GM23338 (cell line): ENCODE measurements around the gene FRAT2. TPM values are rescaled to one million over a fixed set of nuclear protein-coding genes. Genes with fewer than 3 reads are reported as not detected.

Experiments
- ATAC-seq: fragments of 200-7000 bp; cut with Tn5 transposase; 3 replicates; pipeline ENCODE4 v1.9.1; 2020
- DNase-seq: peaks from one replicate; pipeline ENCODE4 v3.0.0-alpha.2; 2015; ENCODE audit warnings: low spot score
- H2AFZ ChIP-seq: fragments of 200-600 bp; sonication (generic); 2 replicates; pipeline ENCODE4 v1.8.0; 2016; ENCODE audit warnings: antibody characterized with exemption, mild to moderate bottlenecking, moderate library complexity
- H3F3A ChIP-seq: fragments of 200-600 bp; sonication (generic); replicated peaks from 2 replicates; pipeline ENCODE4 v1.8.0; 2017; ENCODE audit warnings: antibody characterized with exemption, mixed run types, low read depth
- H3K27ac ChIP-seq: fragments of 200-600 bp; sonication (generic); 2 replicates; pipeline ENCODE4 v1.6.1; 2016; ENCODE audit warnings: low read depth
- H3K27me3 ChIP-seq: fragments of 200-600 bp; sonication (generic); 2 replicates; pipeline ENCODE4 v1.8.0; 2016; ENCODE audit warnings: mild to moderate bottlenecking, mixed run types, moderate library complexity; ENCODE audit not compliant: insufficient read depth
- H3K36me3 ChIP-seq: fragments of 200-600 bp; sonication (generic); 2 replicates; pipeline ENCODE4 v1.8.0; 2016; ENCODE audit warnings: mild to moderate bottlenecking; ENCODE audit not compliant: insufficient read depth
- H3K4me1 ChIP-seq: fragments of 200-600 bp; sonication (generic); 2 replicates; pipeline ENCODE4 v1.8.0; 2016; ENCODE audit warnings: mild to moderate bottlenecking, moderate library complexity; ENCODE audit not compliant: insufficient read depth
- H3K4me2 ChIP-seq: fragments of 200-600 bp; sonication (generic); 2 replicates; pipeline ENCODE4 v1.7.1; 2017; ENCODE audit warnings: mixed run types
- H3K4me3 ChIP-seq: fragments of 200-600 bp; sonication (generic); 2 replicates; pipeline ENCODE4 v1.6.1; 2016; ENCODE audit warnings: mixed run types
- H3K79me2 ChIP-seq: fragments of 200-600 bp; sonication (generic); replicated peaks from 2 replicates; pipeline ENCODE4 v1.8.0; 2017; ENCODE audit warnings: mild to moderate bottlenecking; ENCODE audit not compliant: insufficient read depth
- H3K9me2 ChIP-seq: fragments of 200-600 bp; sonication (generic); 2 replicates; pipeline ENCODE4 v1.8.0; 2017; ENCODE audit not compliant: insufficient read depth
- H4K20me1 ChIP-seq: fragments of 200-600 bp; sonication (generic); replicated peaks from 2 replicates; pipeline ENCODE4 v1.8.0; 2017; ENCODE audit warnings: mild to moderate bottlenecking; ENCODE audit not compliant: insufficient read depth
- H3K27ac Mint-ChIP-seq: 2 replicates; pipeline ENCODE4 v1.8.0; 2020; ENCODE audit warnings: inconsistent platforms, mild to moderate bottlenecking, moderate library complexity, mixed read lengths
- H3K27me3 Mint-ChIP-seq: 3 replicates; pipeline ENCODE4 v1.8.0; 2022; ENCODE audit warnings: low read depth, mild to moderate bottlenecking, moderate library complexity, mixed read lengths, inconsistent platforms; ENCODE audit not compliant: insufficient read depth, poor library complexity
- H3K36me3 Mint-ChIP-seq: 3 replicates; pipeline ENCODE4 v1.8.0; 2021; ENCODE audit warnings: low read depth, mild to moderate bottlenecking, inconsistent platforms, moderate library complexity, mixed read lengths
- H3K4me1 Mint-ChIP-seq: 3 replicates; pipeline ENCODE4 v1.8.0; 2020; ENCODE audit warnings: mild to moderate bottlenecking, inconsistent platforms, mixed read lengths
- H3K4me3 Mint-ChIP-seq: 3 replicates; pipeline ENCODE4 v1.8.0; 2021; ENCODE audit warnings: moderate library complexity, mild to moderate bottlenecking, inconsistent platforms, mixed read lengths
- H3K9me3 Mint-ChIP-seq: 3 replicates; pipeline ENCODE4 v1.8.0; 2020; ENCODE audit warnings: moderate library complexity, mild to moderate bottlenecking, inconsistent platforms, mixed read lengths
- CREB1 ChIP-seq: fragments of 250-450 bp; sonication (Bioruptor Pico); IDR thresholded peaks from 2 replicates; pipeline ENCODE4 v1.5.0; 2020; ENCODE audit warnings: low read depth, mild to moderate bottlenecking, moderate library complexity
- EZH2 ChIP-seq: fragments of 200-600 bp; sonication (generic); IDR thresholded peaks from one replicate; pipeline ENCODE4 v1.8.0; 2017; ENCODE audit warnings: antibody characterized with exemption, mild to moderate bottlenecking, low read depth; ENCODE audit not compliant: unreplicated experiment
- EZH2phosphoT487 ChIP-seq: fragments of 200-600 bp; sonication (generic); IDR thresholded peaks from one replicate; pipeline ENCODE4 v1.8.1; 2018; ENCODE audit warnings: antibody characterized with exemption; ENCODE audit not compliant: unreplicated experiment
- NANOG ChIP-seq: IDR thresholded peaks from 2 replicates; pipeline ENCODE4 v1.6.1; 2016; ENCODE audit warnings: antibody characterized with exemption, borderline replicate concordance
- POLR2AphosphoS5 ChIP-seq: IDR thresholded peaks from 2 replicates; pipeline ENCODE4 v1.6.1; 2016; ENCODE audit warnings: antibody characterized with exemption, low read depth
- STAT1 ChIP-seq: IDR thresholded peaks from one replicate; pipeline ENCODE4 v1.6.1; 2016; ENCODE audit warnings: antibody characterized with exemption; ENCODE audit not compliant: unreplicated experiment
- polyA plus RNA-seq: library from polyadenylated mRNA; unstranded; fragments of >200 nt; fragmentation: Nextera tagmentation; extraction: Ambion mirVana; gene quantifications from 2 replicates; pipeline ENCODE4 v1.2.1, GENCODE V29; 2016
- total RNA-seq: library from RNA; depleted of rRNA; stranded (reverse); fragments of >200 nt; shearing (Covaris generic); gene quantifications from 2 replicates; pipeline ENCODE4 v1.2.3, GENCODE V29; 2014
- TF ChIP-seq, protein P1 (sequence below): IDR thresholded peaks from one replicate; pipeline ENCODE4 v1.6.1; 2018; ENCODE audit warnings: antibody characterized with exemption; ENCODE audit not compliant: unreplicated experiment
- TF ChIP-seq, protein P2 (sequence below), 2 experiments: fragments of 200-600 bp in 1 of 2; sonication (generic) in 1 of 2; conservative IDR thresholded peaks; 2 replicates each; pipeline versions ENCODE4 v1.5.1 to v1.6.1; 2016 to 2017; ENCODE audit warnings: antibody characterized with exemption in 2 of 2, low read depth in 2 of 2, mild to moderate bottlenecking in 2 of 2, moderate library complexity in 1 of 2
- TF ChIP-seq, protein P3 (sequence below): IDR thresholded peaks from 2 replicates; pipeline ENCODE4 v1.6.1; 2016; ENCODE audit warnings: antibody characterized with exemption

The FRAT2 gene
- total and polyA plus RNA-seq, 2 experiments from 2014 or later: 24.5 to 109 TPM

DNA sequence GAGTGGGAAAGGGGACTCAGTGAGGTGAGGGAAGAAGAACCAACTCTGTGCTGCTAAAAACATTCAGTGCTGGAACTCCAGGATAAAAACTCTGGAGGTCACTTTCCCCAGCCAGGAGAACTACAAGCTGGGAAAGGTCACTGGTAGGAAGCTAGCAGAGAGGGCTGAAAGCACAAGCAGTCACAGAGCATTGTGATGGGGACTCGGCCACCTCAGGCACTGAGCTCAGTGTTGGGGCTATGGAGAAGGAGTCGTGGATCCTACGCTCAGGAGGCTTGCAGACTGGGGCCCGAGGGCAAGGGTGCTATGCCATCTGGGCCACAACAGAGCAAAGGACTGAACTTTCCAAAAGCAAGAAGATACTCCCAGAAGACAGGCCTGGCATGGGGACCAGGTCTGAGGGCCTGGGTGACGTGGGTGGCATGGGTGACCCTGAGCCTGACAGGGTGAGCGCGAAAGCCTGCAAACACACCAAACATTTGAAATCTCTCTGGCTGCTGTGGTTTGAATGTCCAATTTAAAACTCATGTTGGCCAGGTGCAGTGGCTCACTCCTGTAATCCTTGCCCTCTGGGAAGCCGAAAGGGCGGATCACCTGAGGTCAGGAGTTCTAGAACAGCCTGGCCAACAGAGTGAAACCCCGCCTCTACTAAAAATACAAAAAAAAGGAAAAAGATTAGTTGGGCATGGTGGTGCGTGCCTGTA lies 32.3 kb downstream of the FRAT2 start (continued):
- TF ChIP-seq, protein P1, sequence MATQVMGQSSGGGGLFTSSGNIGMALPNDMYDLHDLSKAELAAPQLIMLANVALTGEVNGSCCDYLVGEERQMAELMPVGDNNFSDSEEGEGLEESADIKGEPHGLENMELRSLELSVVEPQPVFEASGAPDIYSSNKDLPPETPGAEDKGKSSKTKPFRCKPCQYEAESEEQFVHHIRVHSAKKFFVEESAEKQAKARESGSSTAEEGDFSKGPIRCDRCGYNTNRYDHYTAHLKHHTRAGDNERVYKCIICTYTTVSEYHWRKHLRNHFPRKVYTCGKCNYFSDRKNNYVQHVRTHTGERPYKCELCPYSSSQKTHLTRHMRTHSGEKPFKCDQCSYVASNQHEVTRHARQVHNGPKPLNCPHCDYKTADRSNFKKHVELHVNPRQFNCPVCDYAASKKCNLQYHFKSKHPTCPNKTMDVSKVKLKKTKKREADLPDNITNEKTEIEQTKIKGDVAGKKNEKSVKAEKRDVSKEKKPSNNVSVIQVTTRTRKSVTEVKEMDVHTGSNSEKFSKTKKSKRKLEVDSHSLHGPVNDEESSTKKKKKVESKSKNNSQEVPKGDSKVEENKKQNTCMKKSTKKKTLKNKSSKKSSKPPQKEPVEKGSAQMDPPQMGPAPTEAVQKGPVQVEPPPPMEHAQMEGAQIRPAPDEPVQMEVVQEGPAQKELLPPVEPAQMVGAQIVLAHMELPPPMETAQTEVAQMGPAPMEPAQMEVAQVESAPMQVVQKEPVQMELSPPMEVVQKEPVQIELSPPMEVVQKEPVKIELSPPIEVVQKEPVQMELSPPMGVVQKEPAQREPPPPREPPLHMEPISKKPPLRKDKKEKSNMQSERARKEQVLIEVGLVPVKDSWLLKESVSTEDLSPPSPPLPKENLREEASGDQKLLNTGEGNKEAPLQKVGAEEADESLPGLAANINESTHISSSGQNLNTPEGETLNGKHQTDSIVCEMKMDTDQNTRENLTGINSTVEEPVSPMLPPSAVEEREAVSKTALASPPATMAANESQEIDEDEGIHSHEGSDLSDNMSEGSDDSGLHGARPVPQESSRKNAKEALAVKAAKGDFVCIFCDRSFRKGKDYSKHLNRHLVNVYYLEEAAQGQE: no peak
- TF ChIP-seq EZH2 (no peak), CREB1 (CRISPR knock-in tag) (no peak), NANOG (no peak), EZH2phosphoT487 (no peak), POLR2AphosphoS5 (no peak), STAT1 (no peak)
- TF ChIP-seq, protein P2, sequence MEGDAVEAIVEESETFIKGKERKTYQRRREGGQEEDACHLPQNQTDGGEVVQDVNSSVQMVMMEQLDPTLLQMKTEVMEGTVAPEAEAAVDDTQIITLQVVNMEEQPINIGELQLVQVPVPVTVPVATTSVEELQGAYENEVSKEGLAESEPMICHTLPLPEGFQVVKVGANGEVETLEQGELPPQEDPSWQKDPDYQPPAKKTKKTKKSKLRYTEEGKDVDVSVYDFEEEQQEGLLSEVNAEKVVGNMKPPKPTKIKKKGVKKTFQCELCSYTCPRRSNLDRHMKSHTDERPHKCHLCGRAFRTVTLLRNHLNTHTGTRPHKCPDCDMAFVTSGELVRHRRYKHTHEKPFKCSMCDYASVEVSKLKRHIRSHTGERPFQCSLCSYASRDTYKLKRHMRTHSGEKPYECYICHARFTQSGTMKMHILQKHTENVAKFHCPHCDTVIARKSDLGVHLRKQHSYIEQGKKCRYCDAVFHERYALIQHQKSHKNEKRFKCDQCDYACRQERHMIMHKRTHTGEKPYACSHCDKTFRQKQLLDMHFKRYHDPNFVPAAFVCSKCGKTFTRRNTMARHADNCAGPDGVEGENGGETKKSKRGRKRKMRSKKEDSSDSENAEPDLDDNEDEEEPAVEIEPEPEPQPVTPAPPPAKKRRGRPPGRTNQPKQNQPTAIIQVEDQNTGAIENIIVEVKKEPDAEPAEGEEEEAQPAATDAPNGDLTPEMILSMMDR (conservative IDR thresholded peaks at IDR 0.05; ENCODE audit: low read depth in 2 of 2): no peak
- TF ChIP-seq, protein P3, sequence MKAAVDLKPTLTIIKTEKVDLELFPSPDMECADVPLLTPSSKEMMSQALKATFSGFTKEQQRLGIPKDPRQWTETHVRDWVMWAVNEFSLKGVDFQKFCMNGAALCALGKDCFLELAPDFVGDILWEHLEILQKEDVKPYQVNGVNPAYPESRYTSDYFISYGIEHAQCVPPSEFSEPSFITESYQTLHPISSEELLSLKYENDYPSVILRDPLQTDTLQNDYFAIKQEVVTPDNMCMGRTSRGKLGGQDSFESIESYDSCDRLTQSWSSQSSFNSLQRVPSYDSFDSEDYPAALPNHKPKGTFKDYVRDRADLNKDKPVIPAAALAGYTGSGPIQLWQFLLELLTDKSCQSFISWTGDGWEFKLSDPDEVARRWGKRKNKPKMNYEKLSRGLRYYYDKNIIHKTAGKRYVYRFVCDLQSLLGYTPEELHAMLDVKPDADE: no peak

DNA sequence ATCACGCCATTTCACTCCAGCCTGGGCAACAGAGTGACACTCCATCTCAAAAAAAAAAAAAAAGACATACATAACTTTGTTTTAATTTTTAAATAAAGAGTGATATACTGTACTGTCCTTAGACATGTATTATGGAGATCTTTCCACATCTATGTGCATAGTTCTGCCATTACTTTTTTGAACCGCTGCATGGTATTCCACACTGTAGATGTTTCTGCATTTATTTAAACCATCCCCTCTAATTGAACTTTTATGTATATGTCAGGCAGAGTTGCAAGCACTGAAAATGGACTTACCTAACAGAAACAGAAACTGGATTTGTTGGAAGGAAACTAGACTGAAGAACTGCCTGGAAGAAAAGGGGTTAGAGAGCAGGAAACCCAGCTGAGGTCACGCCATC lies 33.5 kb downstream of the FRAT2 start:
- ATAC-seq (no peak), DNase-seq (no peak)
- Histone ChIP-seq H3K27me3 (no peaks in the 10 kb centered on the region), H4K20me1 (no peaks in the 10 kb centered on the region), H3K4me2 (no peak overlapping the region), H2AFZ (no peak overlapping the region), H3K27ac (no peak overlapping the region), H3F3A (0 out of 2 replicates have a peak, but pooled peaks cover 3% of the 10 kb centered on the region), H3K36me3 (no peaks in the 10 kb centered on the region), H3K79me2 (no peaks in the 10 kb centered on the region), H3K4me1 (no peaks in the 10 kb centered on the region), H3K4me3 (no peak overlapping the region), H3K9me2 (no peaks in the 10 kb centered on the region)
- Mint-ChIP-seq H3K27me3 (peaks cover 3% of the 10 kb centered on the region), H3K36me3 (no peaks in the 10 kb centered on the region), H3K9me3 (no peaks in the 10 kb centered on the region), H3K27ac (no peak overlapping the region), H3K4me3 (no peak overlapping the region), H3K4me1 (no peaks in the 10 kb centered on the region)
- TF ChIP-seq EZH2: no peak
- TF ChIP-seq, protein P2 (conservative IDR thresholded peaks at IDR 0.05; ENCODE audit: low read depth in 2 of 2): no peak
